ENCODE measurements around the gene GPR156.
"Not testable (repeated sequence)": the region's sequence is repeated elsewhere in the genome, so short reads cannot be mapped to it uniquely, and the experiment has no call there.

The GPR156 gene

DNA sequence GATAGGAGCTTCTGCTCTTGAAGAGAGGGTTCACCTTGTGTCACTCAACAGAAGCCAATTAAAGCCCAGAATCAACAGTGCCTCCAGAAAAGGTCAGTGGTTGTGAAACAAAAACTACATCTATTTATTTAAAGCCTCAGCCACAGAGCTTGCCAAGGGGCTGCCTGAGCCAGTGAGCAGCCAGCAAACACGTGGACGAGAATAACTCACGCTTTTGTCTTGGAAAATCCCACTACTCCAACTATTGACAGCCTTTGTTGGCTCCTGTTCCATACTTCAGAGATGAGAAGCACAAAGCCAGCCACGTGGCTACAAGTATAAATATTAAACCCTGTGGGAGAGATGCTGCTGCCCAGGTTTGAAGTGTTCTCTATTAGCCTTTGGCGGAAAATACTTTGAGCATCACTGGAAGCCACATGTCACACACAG lies 10.3 kb downstream of the GPR156 start:
- DNase-seq (ENCODE audit: low spot score), result no peak

DNA sequence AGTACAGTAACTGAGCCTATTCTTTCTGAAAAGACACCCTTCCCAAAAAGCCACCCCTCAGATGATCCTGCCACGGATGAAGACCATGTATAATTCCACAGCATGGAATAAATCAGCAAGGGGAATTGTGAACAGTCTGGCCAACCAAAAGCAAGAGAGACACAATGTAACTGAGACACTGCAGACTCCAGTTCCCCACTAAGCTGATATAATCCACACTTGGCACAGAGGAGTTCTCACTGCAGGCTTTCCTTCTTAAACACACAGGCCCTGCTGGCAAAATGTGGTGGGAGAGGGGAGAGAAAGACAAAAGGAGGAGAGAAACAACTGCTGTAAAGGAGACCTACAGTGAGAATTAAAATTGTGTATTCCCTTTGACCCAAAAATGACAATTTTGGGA lies 12.7 kb downstream of the GPR156 start:
- DNase-seq (ENCODE audit: low spot score), result no peak

DNA sequence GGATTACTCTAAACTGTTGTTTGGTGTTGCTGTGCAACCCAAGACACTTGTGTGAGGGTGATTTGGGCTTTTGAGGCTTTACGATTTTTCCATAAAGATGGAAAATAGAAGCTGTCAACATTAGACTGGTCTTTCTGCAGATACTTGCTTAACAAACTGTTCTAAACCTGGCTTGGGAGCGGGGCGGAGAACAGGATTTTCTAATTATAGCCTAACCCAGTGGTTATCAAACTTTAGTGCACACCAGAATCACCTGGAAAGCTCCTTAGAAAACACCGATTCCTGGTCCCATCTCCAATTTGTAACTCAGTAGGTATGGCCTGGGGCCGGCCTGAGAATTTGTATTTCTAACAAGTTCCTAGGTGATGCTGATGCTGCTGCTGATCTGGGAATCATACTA lies 19.0 kb downstream of the GPR156 start:
- DNase-seq (ENCODE audit: low spot score), result no peak

- DNase-seq (ENCODE audit: low spot score), result no peak
Measured at GRCh38 chr3:120264963-120265362, 20.1 kb downstream of the GPR156 start.

DNA sequence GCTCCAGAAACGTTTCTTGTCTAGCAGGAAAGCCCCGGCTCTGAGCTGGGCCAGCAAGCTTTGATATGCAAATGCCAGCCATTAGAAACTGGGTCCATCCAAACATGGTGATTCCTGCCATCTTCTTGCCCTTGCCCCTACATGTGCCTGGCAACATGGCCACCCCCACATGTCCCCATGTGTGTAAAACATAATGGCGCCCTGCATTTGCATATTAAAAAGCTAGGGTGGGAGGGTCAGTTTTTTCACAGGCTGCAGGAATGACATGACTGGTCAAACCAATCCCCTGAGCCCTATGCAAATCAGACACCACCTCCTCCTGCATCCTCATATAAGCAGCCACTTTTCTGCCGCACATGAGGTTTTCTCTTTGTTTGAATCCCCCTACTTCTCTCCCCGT lies 21.2 kb downstream of the GPR156 start:
- DNase-seq (ENCODE audit: low spot score), result no peak

DNA sequence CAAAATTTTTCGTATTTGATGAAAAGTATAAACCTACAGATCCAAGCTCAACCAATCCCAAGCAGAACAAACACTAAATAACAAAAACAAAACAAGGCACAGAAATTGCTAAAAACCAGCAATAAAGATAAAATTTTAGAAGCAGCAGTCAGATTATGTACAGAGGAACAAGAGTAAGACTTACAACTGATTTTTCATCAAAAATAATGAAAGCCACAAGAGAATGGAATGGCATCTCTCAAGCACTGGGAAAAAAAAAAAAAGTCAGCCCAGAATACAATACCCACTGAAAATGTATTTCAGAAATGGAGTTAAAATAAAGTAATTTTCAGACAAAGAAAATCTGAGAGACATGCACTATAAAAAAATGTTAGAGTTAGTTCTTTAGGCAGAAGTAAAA lies 27.0 kb downstream of the GPR156 start:
- DNase-seq (ENCODE audit: low spot score), result no peak

DNA sequence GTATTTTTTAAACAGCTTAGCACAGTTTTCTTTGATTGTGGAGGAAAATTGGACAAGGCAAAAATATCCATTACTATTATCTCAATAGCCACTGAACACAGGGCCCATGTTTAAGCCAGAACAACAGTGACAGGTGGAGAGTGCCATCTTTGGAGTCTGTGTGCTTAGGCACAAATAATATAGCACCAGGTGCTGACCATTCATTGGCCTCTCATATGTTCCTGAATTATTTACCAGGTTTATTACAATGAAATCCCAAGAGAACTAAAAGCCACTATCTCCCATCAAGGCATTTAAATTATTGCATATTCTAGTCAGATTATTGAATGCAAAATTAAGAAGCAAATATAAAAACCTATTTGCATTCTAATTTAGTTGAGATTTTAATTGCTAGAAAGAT lies 39.6 kb downstream of the GPR156 start:
- no peak for DNase-seq (ENCODE audit: low spot score)

GRCh38 chr3:120244834-120245225 lies 40.2 kb downstream of the GPR156 start:
- peak; percentile 16 for DNase-seq (ENCODE audit: low spot score)

GRCh38 chr3:120239644-120240043 lies 45.4 kb downstream of the GPR156 start:
- no peak for DNase-seq (ENCODE audit: low spot score)

DNA sequence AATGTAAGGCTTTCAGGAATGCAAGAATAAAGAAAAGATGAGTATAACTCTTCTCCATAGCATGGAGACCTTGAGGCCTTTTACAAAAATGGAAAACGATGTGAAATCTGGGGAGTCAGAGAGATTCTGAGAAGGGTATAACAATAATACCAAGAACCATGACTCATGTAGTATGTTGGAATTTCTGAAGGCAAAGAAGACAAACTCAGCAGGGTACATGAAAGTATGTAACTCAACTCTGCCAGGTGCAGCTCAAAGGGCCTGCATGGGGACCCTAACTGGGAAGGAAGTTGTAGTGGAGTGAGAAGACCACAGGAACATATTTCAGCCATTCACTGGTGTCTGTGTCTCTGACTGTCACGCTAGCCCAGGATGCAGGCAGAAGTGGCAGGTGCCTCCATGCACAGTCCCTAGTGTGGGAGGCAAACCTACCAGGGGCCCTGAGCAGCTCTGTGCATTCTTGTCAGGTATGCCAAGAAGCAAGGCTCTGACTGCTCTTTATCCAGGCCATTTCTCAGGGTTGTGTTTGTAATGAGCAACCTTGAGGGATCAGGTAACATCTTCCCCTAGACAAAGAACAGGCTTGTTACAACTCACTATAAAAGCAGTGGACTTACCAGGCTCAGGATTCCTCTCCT lies 57.2 kb downstream of the GPR156 start:
- no peak for DNase-seq (ENCODE audit: low spot score)

- DNase-seq (ENCODE audit: low spot score), result no peak
Measured at GRCh38 chr3:120224237-120224636, 60.8 kb downstream of the GPR156 start.

GRCh38 chr3:120218981-120219380 lies 66.0 kb downstream of the GPR156 start:
- DNase-seq (ENCODE audit: low spot score), result no peak

DNA sequence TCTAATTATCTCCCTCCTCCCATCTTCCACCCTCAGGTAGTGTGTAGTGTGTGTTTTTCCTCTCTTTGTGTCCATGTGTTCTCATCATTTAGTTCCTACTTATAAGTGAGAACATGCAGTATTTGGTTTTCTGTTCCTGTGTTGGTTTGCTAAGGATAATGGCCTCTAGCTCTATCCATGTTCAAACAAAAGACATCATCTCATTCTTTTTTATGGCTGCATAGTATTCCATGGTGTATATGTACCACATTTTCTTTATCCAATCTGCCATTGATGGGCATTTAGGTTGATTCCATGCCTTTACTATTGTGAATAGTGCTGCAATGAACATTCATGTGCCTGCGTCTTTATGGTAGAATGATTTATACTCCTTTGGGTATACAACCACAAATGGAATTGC lies 68.4 kb downstream of the GPR156 start:
- DNase-seq (ENCODE audit: low spot score), result not testable (repeated sequence)

DNA sequence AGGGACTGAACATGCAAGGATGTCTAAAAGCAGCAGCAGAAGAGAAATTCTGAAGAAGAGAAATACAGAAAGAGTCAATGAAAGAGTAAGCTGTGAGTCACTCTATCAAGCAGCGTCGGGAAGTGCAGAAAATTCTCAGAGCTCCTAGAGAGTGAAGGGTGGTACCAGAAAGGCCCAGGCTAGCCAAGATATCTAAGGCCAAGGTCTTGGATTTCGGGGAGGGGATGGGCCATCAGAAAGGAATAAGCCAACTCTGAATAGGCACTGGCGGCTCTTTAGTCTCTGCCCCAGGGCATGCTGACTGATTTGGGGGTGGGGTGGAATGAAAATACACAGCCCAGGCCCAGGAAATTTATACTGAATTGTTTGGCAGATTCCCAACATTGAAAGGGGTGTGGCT lies 70.8 kb downstream of the GPR156 start:
- no peak for DNase-seq (ENCODE audit: low spot score)

DNA sequence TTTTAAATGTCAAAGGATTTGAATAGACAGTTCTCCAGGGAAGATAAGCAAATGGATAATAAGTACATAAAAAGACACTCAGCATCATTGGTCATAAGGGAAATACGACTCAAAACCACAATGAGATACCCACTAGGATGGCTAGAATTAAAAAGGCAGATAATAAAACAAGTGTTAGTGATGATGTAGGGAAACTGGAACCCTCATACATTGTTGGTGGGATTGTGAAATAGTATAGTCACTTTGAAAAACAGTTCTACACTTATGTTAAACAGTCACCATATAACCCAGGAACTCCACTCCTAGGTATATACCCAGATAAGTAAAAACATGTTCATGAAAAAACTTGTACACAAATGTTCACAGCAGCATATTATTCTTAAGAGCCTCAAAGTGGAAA lies 72.5 kb downstream of the GPR156 start:
- no peak for DNase-seq (ENCODE audit: low spot score)

DNA sequence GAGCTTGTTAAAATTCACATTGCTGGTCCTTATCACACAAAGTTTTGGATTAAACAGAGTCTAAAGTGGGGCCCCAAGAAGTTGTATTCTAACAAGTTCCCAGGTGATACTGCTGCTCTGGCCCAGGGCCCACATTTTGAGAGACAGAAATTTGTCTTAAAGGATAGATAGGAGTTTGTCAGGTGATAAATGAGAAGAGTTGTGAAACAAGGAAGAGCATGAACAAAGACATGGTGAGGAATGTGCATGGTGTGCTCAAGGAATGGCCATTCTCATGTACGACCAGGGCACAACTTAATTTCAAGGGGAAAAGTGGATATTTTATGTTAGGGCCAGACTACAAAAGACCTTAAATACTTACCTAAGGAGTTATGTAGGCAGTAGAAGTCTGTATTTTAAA lies 75.6 kb downstream of the GPR156 start:
- no peak for DNase-seq (ENCODE audit: low spot score)

DNA sequence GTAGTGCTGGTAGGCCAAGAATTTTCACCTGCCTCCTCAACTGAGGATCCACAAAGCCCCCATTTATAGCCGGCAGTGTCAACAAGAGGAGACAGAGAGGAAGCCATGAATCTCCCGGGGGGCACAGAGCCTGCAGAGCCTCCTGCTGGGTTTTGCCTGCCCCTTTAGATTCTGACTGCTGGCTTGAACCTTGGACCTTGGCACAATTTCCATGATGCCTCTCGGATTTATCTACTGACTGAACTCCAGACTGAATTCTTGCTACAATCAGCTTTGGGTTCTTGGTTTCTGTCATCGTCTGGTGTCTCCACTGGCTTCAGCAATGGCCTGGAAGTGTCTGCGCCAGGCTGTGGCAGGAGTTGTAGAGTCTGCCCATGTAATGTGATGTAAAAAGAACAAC lies 80.7 kb downstream of the GPR156 start:
- DNase-seq (ENCODE audit: low spot score), result no peak

DNA sequence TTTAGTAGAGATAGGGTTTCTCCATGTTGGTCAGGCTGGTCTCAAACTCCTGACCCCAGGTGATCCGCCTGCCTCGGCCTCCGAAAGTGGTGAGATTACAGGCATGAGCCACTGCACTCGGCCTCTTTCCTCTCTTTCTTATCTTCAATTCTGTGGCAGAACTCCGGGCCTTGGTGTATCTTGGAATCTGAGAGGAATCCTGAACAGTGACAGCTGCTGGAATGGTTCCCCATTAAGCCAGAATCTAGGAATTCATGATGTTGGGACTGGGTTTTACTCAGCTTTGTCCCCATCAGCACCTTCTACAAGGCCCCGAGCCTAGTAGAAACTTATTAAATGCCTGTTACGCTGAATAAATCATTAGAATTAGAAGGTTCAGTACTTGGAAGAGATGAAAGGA lies 81.4 kb downstream of the GPR156 start:
- DNase-seq (ENCODE audit: low spot score), result no peak

DNA sequence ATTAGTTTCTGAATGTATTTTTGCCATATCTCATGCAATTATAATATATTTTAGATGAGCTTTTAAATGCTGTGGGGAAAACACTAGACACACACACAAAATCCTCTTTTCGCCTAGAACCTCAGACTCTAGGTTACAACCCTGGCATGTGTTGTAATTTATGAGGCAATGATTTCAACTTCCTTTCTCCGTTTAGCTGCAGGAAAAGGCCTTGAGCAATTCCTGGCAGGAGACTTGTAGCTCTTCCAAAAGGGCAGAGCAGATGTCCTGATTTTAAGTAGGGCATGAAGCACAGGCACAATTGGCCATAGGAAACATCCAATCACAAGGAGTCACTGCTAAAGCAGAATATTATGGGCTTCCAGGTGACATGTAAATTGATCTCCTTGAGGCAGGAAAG lies 82.0 kb downstream of the GPR156 start:
- DNase-seq (ENCODE audit: low spot score), result peak; percentile 22

DNA sequence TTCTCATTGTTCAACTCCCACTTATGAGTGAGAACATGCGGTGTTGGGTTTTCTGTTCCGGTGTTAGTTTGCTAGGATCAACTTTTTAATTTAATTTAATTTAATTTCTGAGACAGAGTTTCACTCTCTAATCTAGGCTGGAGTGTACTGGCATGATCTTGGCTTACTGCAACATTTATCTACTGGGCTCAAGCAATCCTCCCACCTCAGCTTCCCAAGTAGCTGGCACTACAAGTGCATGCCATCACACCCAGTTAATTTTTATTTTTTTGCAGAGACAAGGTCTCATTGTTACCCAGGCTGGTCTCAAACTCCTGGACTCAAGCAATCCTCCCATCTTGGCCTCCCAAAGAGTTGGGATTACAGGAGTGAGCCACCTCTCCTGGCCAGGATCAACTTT lies 82.7 kb downstream of the GPR156 start:
- DNase-seq (ENCODE audit: low spot score), result no peak

- no peak for DNase-seq (ENCODE audit: low spot score)
Measured at GRCh38 chr3:120200493-120201235, 84.4 kb downstream of the GPR156 start.

- DNase-seq (ENCODE audit: low spot score), result peak; percentile 65
Measured at GRCh38 chr3:120198305-120198878, 86.6 kb downstream of the GPR156 start.

DNA sequence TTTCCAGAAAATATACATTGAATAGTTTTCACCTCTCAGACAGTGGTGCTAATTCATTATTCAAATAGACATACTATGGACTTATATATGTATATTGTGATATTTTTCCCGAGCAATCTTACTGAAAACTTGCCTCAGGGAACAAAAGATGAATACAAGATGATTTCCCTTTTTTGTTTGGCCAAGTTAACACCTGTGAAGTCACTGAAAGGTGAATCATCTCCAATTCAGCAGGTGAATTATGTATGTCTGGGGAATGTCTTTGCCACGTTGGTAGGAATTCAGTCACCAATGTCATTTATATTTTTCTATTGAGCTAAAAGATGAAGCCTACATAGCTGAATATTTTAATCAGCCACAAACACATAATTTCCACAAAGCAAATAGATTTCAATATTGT lies 88.2 kb downstream of the GPR156 start:
- peak; percentile 62 for DNase-seq (ENCODE audit: low spot score)

GRCh38 chr3:120196333-120196732 lies 88.7 kb downstream of the GPR156 start:
- DNase-seq (ENCODE audit: low spot score), result peak; percentile 66
